Activated naive CD4-positive, alpha-beta T cell treated with anti-CD3 and anti-CD28 coated beads, Interleukin-2, amount 50 U/mL, for 24 hours (primary cell): ENCODE results near the gene FUNDC2.
"Not testable (repeated sequence)": the region's sequence is repeated elsewhere in the genome, so short reads cannot be mapped to it uniquely, and the experiment has no call there.

ENCODE experiments used
- H3K27ac Mint-ChIP-seq: one replicate; pipeline ENCODE4 v1.8.0; 2021; ENCODE audit warnings: mild to moderate bottlenecking, mixed read lengths
- H3K27me3 Mint-ChIP-seq: one replicate; pipeline ENCODE4 v1.8.0; 2021; ENCODE audit warnings: mixed read lengths
- H3K36me3 Mint-ChIP-seq: one replicate; pipeline ENCODE4 v1.8.0; 2021; ENCODE audit warnings: mixed read lengths
- H3K4me1 Mint-ChIP-seq: one replicate; pipeline ENCODE4 v1.8.0; 2021; ENCODE audit warnings: mixed read lengths
- H3K4me3 Mint-ChIP-seq: one replicate; pipeline ENCODE4 v1.8.0; 2021; ENCODE audit warnings: mild to moderate bottlenecking, mixed read lengths
- H3K9me3 Mint-ChIP-seq: one replicate; pipeline ENCODE4 v1.8.0; 2021; ENCODE audit warnings: mixed read lengths

FUNDC2 gene

GRCh38 chrX:155026727-155027508 is at the start of gene FUNDC2:
FUNDC2 (plus strand) TSS chrX:155026844; CDS start chrX:155026939, 95 bp downstream.
- Mint-ChIP-seq H3K36me3 (peaks cover 1% of the 10 kb centered on the region), H3K27ac (peak within 1 kb of the TSS; percentile 93), H3K4me1 (peaks cover 32% of the 10 kb centered on the region), H3K27me3 (no peaks in the 10 kb centered on the region), H3K9me3 (no peaks in the 10 kb centered on the region), H3K4me3 (peak within 1 kb of the TSS; percentile 93)

- Mint-ChIP-seq H3K36me3 (no peaks in the 10 kb centered on the region), H3K4me1 (peaks cover 10% of the 10 kb centered on the region), H3K4me3 (no peak overlapping the region), H3K9me3 (no peaks in the 10 kb centered on the region), H3K27ac (no peak overlapping the region), H3K27me3 (no peaks in the 10 kb centered on the region)
Observed at GRCh38 chrX:154979629-154980028, 47.0 kb upstream of the FUNDC2 start.

GRCh38 chrX:154980330-154981115 is 46.1 kb upstream of the FUNDC2 start:
- H3K4me3 Mint-ChIP-seq, result peak overlapping the region; percentile 71
- no peak overlapping the region for H3K27ac Mint-ChIP-seq
- peaks cover 10% of the 10 kb centered on the region for H3K4me1 Mint-ChIP-seq
- H3K36me3 Mint-ChIP-seq, result no peaks in the 10 kb centered on the region
- no peaks in the 10 kb centered on the region for H3K27me3 Mint-ChIP-seq
- no peaks in the 10 kb centered on the region for H3K9me3 Mint-ChIP-seq

- no peaks in the 10 kb centered on the region for H3K27me3 Mint-ChIP-seq
- H3K27ac Mint-ChIP-seq, result no peak overlapping the region
- H3K4me1 Mint-ChIP-seq, result peaks cover 10% of the 10 kb centered on the region
- no peaks in the 10 kb centered on the region for H3K9me3 Mint-ChIP-seq
- H3K4me3 Mint-ChIP-seq, result peak overlapping the region; percentile 71
- H3K36me3 Mint-ChIP-seq, result no peaks in the 10 kb centered on the region
Observed at GRCh38 chrX:154981116-154981411, 45.6 kb upstream of the FUNDC2 start.

GRCh38 chrX:154986826-154987575 is 39.6 kb upstream of the FUNDC2 start:
- Mint-ChIP-seq H3K36me3 (no peaks in the 10 kb centered on the region), H3K4me1 (peaks cover 22% of the 10 kb centered on the region), H3K9me3 (no peaks in the 10 kb centered on the region), H3K27me3 (no peaks in the 10 kb centered on the region), H3K4me3 (no peak overlapping the region), H3K27ac (no peak overlapping the region)

GRCh38 chrX:154987940-154988339 is 38.7 kb upstream of the FUNDC2 start:
- H3K9me3 Mint-ChIP-seq, result no peaks in the 10 kb centered on the region
- no peaks in the 10 kb centered on the region for H3K36me3 Mint-ChIP-seq
- peaks cover 23% of the 10 kb centered on the region for H3K4me1 Mint-ChIP-seq
- H3K27ac Mint-ChIP-seq, result no peak overlapping the region
- no peak overlapping the region for H3K4me3 Mint-ChIP-seq
- no peaks in the 10 kb centered on the region for H3K27me3 Mint-ChIP-seq

GRCh38 chrX:154988719-154989118 is 37.9 kb upstream of the FUNDC2 start:
- H3K36me3 Mint-ChIP-seq, result no peaks in the 10 kb centered on the region
- no peaks in the 10 kb centered on the region for H3K27me3 Mint-ChIP-seq
- no peaks in the 10 kb centered on the region for H3K9me3 Mint-ChIP-seq
- H3K4me1 Mint-ChIP-seq, result peaks cover 23% of the 10 kb centered on the region
- no peak overlapping the region for H3K27ac Mint-ChIP-seq
- H3K4me3 Mint-ChIP-seq, result no peak overlapping the region

- H3K9me3 Mint-ChIP-seq, result no peaks in the 10 kb centered on the region
- H3K4me1 Mint-ChIP-seq, result peaks cover 23% of the 10 kb centered on the region
- no peaks in the 10 kb centered on the region for H3K36me3 Mint-ChIP-seq
- H3K27ac Mint-ChIP-seq, result peak overlapping the region; percentile 89
- no peaks in the 10 kb centered on the region for H3K27me3 Mint-ChIP-seq
- no peak overlapping the region for H3K4me3 Mint-ChIP-seq
Observed at GRCh38 chrX:154990496-154990895, 36.1 kb upstream of the FUNDC2 start.

- Mint-ChIP-seq H3K9me3 (no peaks in the 10 kb centered on the region), H3K4me3 (peak overlapping the region; percentile 52), H3K4me1 (peaks cover 23% of the 10 kb centered on the region), H3K27ac (peak overlapping the region; percentile 87), H3K36me3 (no peaks in the 10 kb centered on the region), H3K27me3 (no peaks in the 10 kb centered on the region)
Observed at GRCh38 chrX:154991039-154991438, 35.6 kb upstream of the FUNDC2 start.

GRCh38 chrX:154991476-154991875 is 35.2 kb upstream of the FUNDC2 start:
- Mint-ChIP-seq H3K36me3 (no peaks in the 10 kb centered on the region), H3K4me1 (peaks cover 23% of the 10 kb centered on the region), H3K27ac (peak overlapping the region; percentile 87), H3K27me3 (no peaks in the 10 kb centered on the region), H3K9me3 (no peaks in the 10 kb centered on the region), H3K4me3 (peak overlapping the region; percentile 52)

- Mint-ChIP-seq H3K9me3 (no peaks in the 10 kb centered on the region), H3K4me1 (no peaks in the 10 kb centered on the region), H3K36me3 (peaks cover 2% of the 10 kb centered on the region), H3K27me3 (no peaks in the 10 kb centered on the region), H3K27ac (no peak overlapping the region), H3K4me3 (no peak overlapping the region)
Observed at GRCh38 chrX:154998204-154998880, 28.3 kb upstream of the FUNDC2 start.

GRCh38 chrX:155000841-155001240 is 25.8 kb upstream of the FUNDC2 start:
- H3K9me3 Mint-ChIP-seq, result no peaks in the 10 kb centered on the region
- H3K4me3 Mint-ChIP-seq, result no peak overlapping the region
- H3K4me1 Mint-ChIP-seq, result no peaks in the 10 kb centered on the region
- H3K27me3 Mint-ChIP-seq, result no peaks in the 10 kb centered on the region
- H3K36me3 Mint-ChIP-seq, result peaks cover 2% of the 10 kb centered on the region
- no peak overlapping the region for H3K27ac Mint-ChIP-seq

GRCh38 chrX:155001873-155002272 is 24.8 kb upstream of the FUNDC2 start:
- Mint-ChIP-seq H3K27ac (no peak overlapping the region), H3K36me3 (peaks cover 2% of the 10 kb centered on the region), H3K4me3 (no peak overlapping the region), H3K9me3 (no peaks in the 10 kb centered on the region), H3K4me1 (no peaks in the 10 kb centered on the region), H3K27me3 (no peaks in the 10 kb centered on the region)

- Mint-ChIP-seq H3K4me3 (no peak overlapping the region), H3K9me3 (no peaks in the 10 kb centered on the region), H3K27me3 (no peaks in the 10 kb centered on the region), H3K4me1 (no peaks in the 10 kb centered on the region), H3K36me3 (peaks cover 2% of the 10 kb centered on the region), H3K27ac (no peak overlapping the region)
Observed at GRCh38 chrX:155005190-155005589, 21.5 kb upstream of the FUNDC2 start.

- H3K9me3 Mint-ChIP-seq, H3K4me1 Mint-ChIP-seq, H3K27me3 Mint-ChIP-seq, H3K36me3 Mint-ChIP-seq, H3K27ac Mint-ChIP-seq, H3K4me3 Mint-ChIP-seq: not testable (repeated sequence)
Observed at GRCh38 chrX:155006379-155006778, 20.3 kb upstream of the FUNDC2 start.
